ENCODE data around the gene FRMD4A.
A peak's percentile ranks its signal among the peaks of the same experiment; 100 is the strongest.
"Not testable (repeated sequence)": the region's sequence is repeated elsewhere in the genome, so short reads cannot be mapped to it uniquely, and the experiment has no call there.

The FRMD4A gene

GRCh38 chr10:13930120-13930519, 400.6 kb downstream of the FRMD4A start:
- DNase-seq, result no peak

- no peak for DNase-seq
Observed at GRCh38 chr10:13928451-13928850, 402.3 kb downstream of the FRMD4A start.

GRCh38 chr10:13925971-13926780, 404.5 kb downstream of the FRMD4A start:
- DNase-seq, result no peak

- peak; percentile 88 for DNase-seq
Observed at GRCh38 chr10:13924040-13924725, 406.5 kb downstream of the FRMD4A start.

- DNase-seq, result peak; percentile 51
Observed at GRCh38 chr10:13922586-13922985, 408.1 kb downstream of the FRMD4A start.

- no peak for DNase-seq
Observed at GRCh38 chr10:13921941-13922340, 408.8 kb downstream of the FRMD4A start.

- not testable (repeated sequence) for DNase-seq
Observed at GRCh38 chr10:13921131-13921530, 409.6 kb downstream of the FRMD4A start.

GRCh38 chr10:13920465-13920864, 410.3 kb downstream of the FRMD4A start:
- DNase-seq, result no peak

GRCh38 chr10:13920031-13920430, 410.7 kb downstream of the FRMD4A start:
- DNase-seq, result peak; percentile 17

GRCh38 chr10:13917791-13918190, 412.9 kb downstream of the FRMD4A start:
- no peak for DNase-seq

- no peak for DNase-seq
Observed at GRCh38 chr10:13916384-13916947, 414.3 kb downstream of the FRMD4A start.

GRCh38 chr10:13915710-13916109, 415.0 kb downstream of the FRMD4A start:
- no peak for DNase-seq

GRCh38 chr10:13913897-13914296, 416.8 kb downstream of the FRMD4A start:
- no peak for DNase-seq

GRCh38 chr10:13911821-13912520, 418.8 kb downstream of the FRMD4A start:
- no peak for DNase-seq

GRCh38 chr10:13909516-13910258, 421.0 kb downstream of the FRMD4A start:
- no peak for DNase-seq

GRCh38 chr10:13908475-13908874, 422.2 kb downstream of the FRMD4A start:
- no peak for DNase-seq

- no peak for DNase-seq
Observed at GRCh38 chr10:13907570-13907969, 423.2 kb downstream of the FRMD4A start.

GRCh38 chr10:13905281-13905680, 425.4 kb downstream of the FRMD4A start:
- no peak for DNase-seq

- no peak for DNase-seq
Observed at GRCh38 chr10:13904064-13904463, 426.7 kb downstream of the FRMD4A start.

- DNase-seq, result no peak
Observed at GRCh38 chr10:13902868-13903587, 427.7 kb downstream of the FRMD4A start.

- no peak for DNase-seq
Observed at GRCh38 chr10:13899941-13900340, 430.8 kb downstream of the FRMD4A start.

GRCh38 chr10:13896146-13896545, 434.6 kb downstream of the FRMD4A start:
- not testable (repeated sequence) for DNase-seq

Data from fibroblast of upper back skin (primary cell).